KMS-11 (cell line): ENCODE data around the gene TBC1D9B.

Source experiments
- H2AFZ ChIP-seq: fragments of 200-600 bp; sonication (generic); 2 replicates; pipeline ENCODE4 v1.6.1; 2016; ENCODE audit warnings: antibody characterized with exemption, mixed run types, low read depth
- H3K27ac ChIP-seq: fragments of 200-600 bp; sonication (generic); 2 replicates; pipeline ENCODE4 v1.6.1; 2016; ENCODE audit warnings: mild to moderate bottlenecking, mixed run types
- H3K27me3 ChIP-seq: fragments of 200-600 bp; sonication (generic); 2 replicates; pipeline ENCODE4 v1.6.1; 2017; ENCODE audit warnings: mild to moderate bottlenecking, low read depth, mixed run types, moderate library complexity; ENCODE audit not compliant: insufficient read depth
- H3K36me3 ChIP-seq: fragments of 200-600 bp; sonication (generic); 2 replicates; pipeline ENCODE4 v1.6.1; 2017; ENCODE audit warnings: mild to moderate bottlenecking, mixed run types; ENCODE audit not compliant: insufficient read depth
- H3K4me1 ChIP-seq: fragments of 200-600 bp; sonication (generic); 2 replicates; pipeline ENCODE4 v1.6.1; 2016; ENCODE audit warnings: mild to moderate bottlenecking, low read depth, mixed run types; ENCODE audit not compliant: poor library complexity, severe bottlenecking
- H3K4me2 ChIP-seq: fragments of 200-600 bp; sonication (generic); 2 replicates; pipeline ENCODE4 v1.7.0; 2016; ENCODE audit warnings: mild to moderate bottlenecking, mixed run types
- H3K4me3 ChIP-seq: fragments of 200-600 bp; sonication (generic); IDR thresholded peaks from 2 replicates; pipeline ENCODE4 v1.6.1; 2017; ENCODE audit warnings: low read depth, low read length, mixed read lengths; ENCODE audit not compliant: insufficient read depth
- H3K79me2 ChIP-seq: fragments of 200-600 bp; sonication (generic); 2 replicates; pipeline ENCODE4 v1.6.1; 2016; ENCODE audit warnings: low read depth, mixed run types; ENCODE audit not compliant: insufficient read depth
- H3K9ac ChIP-seq: fragments of 200-600 bp; sonication (generic); 2 replicates; pipeline ENCODE4 v1.6.1; 2016; ENCODE audit warnings: mild to moderate bottlenecking, mixed run types
- H4K20me1 ChIP-seq: fragments of 200-600 bp; sonication (generic); 2 replicates; pipeline ENCODE4 v1.6.1; 2016; ENCODE audit warnings: mild to moderate bottlenecking, mixed run types; ENCODE audit not compliant: insufficient read depth
- CTCF ChIP-seq: fragments of 200-600 bp; sonication (generic); conservative IDR thresholded peaks from 2 replicates; pipeline ENCODE4 v1.6.1; 2017; ENCODE audit warnings: low read depth, mild to moderate bottlenecking, antibody characterized with exemption, low read length, moderate library complexity, mixed read lengths

The TBC1D9B gene

GRCh38 chr5:179926657-179927056 lies 19.0 kb upstream of the TBC1D9B start:
- no peak overlapping the region for H3K27ac ChIP-seq
- no peak overlapping the region for H3K4me2 ChIP-seq
- TF ChIP-seq CTCF: no peak
- H4K20me1 ChIP-seq: no peaks in the 10 kb centered on the region
- H3K79me2 ChIP-seq: no peaks in the 10 kb centered on the region
- H3K4me1 ChIP-seq: no peaks in the 10 kb centered on the region
- H3K36me3 ChIP-seq: no peaks in the 10 kb centered on the region
- no peaks in the 10 kb centered on the region for H3K27me3 ChIP-seq
- H3K9ac ChIP-seq: no peak overlapping the region
- H3K4me3 ChIP-seq: no peak overlapping the region
- no peak overlapping the region for H2AFZ ChIP-seq

- H3K4me3 ChIP-seq: no peak overlapping the region
- no peaks in the 10 kb centered on the region for H4K20me1 ChIP-seq
- H2AFZ ChIP-seq: no peak overlapping the region
- H3K27me3 ChIP-seq: no peaks in the 10 kb centered on the region
- no peak overlapping the region for H3K4me2 ChIP-seq
- H3K9ac ChIP-seq: no peak overlapping the region
- no peaks in the 10 kb centered on the region for H3K79me2 ChIP-seq
- H3K27ac ChIP-seq: no peak overlapping the region
- no peak for TF ChIP-seq CTCF
- no peaks in the 10 kb centered on the region for H3K36me3 ChIP-seq
- H3K4me1 ChIP-seq: no peaks in the 10 kb centered on the region
Observed at GRCh38 chr5:179923436-179923835, 15.7 kb upstream of the TBC1D9B start.

- no peaks in the 10 kb centered on the region for H3K36me3 ChIP-seq
- TF ChIP-seq CTCF: no peak
- no peaks in the 10 kb centered on the region for H3K27me3 ChIP-seq
- H4K20me1 ChIP-seq: no peaks in the 10 kb centered on the region
- no peaks in the 10 kb centered on the region for H3K79me2 ChIP-seq
- H2AFZ ChIP-seq: no peak overlapping the region
- no peaks in the 10 kb centered on the region for H3K4me1 ChIP-seq
- no peak overlapping the region for H3K9ac ChIP-seq
- H3K4me3 ChIP-seq: no peak overlapping the region
- H3K4me2 ChIP-seq: no peak overlapping the region
- H3K27ac ChIP-seq: no peak overlapping the region
Observed at GRCh38 chr5:179920175-179920574, 12.5 kb upstream of the TBC1D9B start.

GRCh38 chr5:179919487-179920060 lies 11.9 kb upstream of the TBC1D9B start:
- Histone ChIP-seq H3K27ac (no peak overlapping the region), H4K20me1 (no peaks in the 10 kb centered on the region), H3K4me2 (no peak overlapping the region), H3K4me3 (no peak overlapping the region), H3K27me3 (no peaks in the 10 kb centered on the region), H3K9ac (no peak overlapping the region), H3K4me1 (no peaks in the 10 kb centered on the region), H3K36me3 (no peaks in the 10 kb centered on the region), H3K79me2 (no peaks in the 10 kb centered on the region), H2AFZ (no peak overlapping the region)
- no peak for TF ChIP-seq CTCF
